IPS DF 6.9 (cell line): ENCODE results near the gene C1orf210.

Experiments used
- DNase-seq: peaks from one replicate; pipeline ENCODE4 v3.0.0-alpha.2; 2013; ENCODE audit warnings: low read depth, low spot score
- H3K27ac ChIP-seq: one replicate; pipeline ENCODE4 v1.5.1; 2013; ENCODE audit warnings: low read length, control low read depth
- H3K27me3 ChIP-seq: 2 replicates; pipeline ENCODE4 v1.6.1; 2013; ENCODE audit warnings: mild to moderate bottlenecking, low read length; ENCODE audit not compliant: control insufficient read depth, insufficient read depth
- H3K36me3 ChIP-seq: 2 replicates; pipeline ENCODE4 v1.6.1; 2013; ENCODE audit warnings: low read length; ENCODE audit not compliant: control insufficient read depth, insufficient read depth
- H3K4me1 ChIP-seq: 2 replicates; pipeline ENCODE4 v1.6.1; 2013; ENCODE audit warnings: low read length; ENCODE audit not compliant: control insufficient read depth, insufficient read depth
- H3K4me3 ChIP-seq: 2 replicates; pipeline ENCODE4 v1.5.1; 2013; ENCODE audit warnings: mild to moderate bottlenecking, low read length
- H3K9me3 ChIP-seq: 2 replicates; pipeline ENCODE4 v1.6.1; 2013; ENCODE audit warnings: low read length, inconsistent platforms; ENCODE audit not compliant: control insufficient read depth, insufficient read depth
- WGBS: extraction: QIAGEN DNeasy Blood & Tissue Kit; methylation state at CpG from one replicate; pipeline ENCODE4 v1.1.7; 2013; ENCODE audit warnings: mixed read lengths, missing lambda C conversion rate; ENCODE audit not compliant: insufficient read length, insufficient coverage; 5-methylcytosine and 5-hydroxymethylcytosine counted together

The C1orf210 gene

GRCh38 chr1:43312663-43313515 is 27.5 kb upstream of the C1orf210 start:
- no CpG with 5 or more reads among the region's 24 CpGs for WGBS
- Histone ChIP-seq H3K27ac (no peak overlapping the region), H3K36me3 (no peaks in the 10 kb centered on the region), H3K9me3 (no peaks in the 10 kb centered on the region), H3K4me1 (no peaks in the 10 kb centered on the region; the same call in 1 of the 2 replicates), H3K4me3 (no peak overlapping the region), H3K27me3 (no peaks in the 10 kb centered on the region)
- DNase-seq: no peak

DNA sequence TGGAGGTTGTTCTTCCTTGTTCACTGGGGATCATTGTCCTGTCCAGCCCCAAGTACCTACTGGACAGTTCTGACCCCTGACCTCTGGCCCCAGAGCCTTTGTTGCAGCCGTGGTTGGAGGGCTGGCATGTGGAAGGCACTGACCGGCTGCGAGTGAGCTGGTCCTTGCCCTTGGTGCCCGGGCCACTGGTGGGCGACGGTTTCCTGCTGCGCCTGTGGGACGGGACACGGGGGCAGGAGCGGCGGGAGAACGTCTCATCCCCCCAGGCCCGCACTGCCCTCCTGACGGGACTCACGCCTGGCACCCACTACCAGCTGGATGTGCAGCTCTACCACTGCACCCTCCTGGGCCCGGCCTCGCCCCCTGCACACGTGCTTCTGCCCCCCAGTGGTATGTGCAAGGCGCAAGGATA is 26.8 kb upstream of the C1orf210 start:
- Histone ChIP-seq H3K36me3 (no peaks in the 10 kb centered on the region), H3K4me1 (no peaks in the 10 kb centered on the region; the same call in 1 of the 2 replicates), H3K27ac (no peak overlapping the region), H3K9me3 (no peaks in the 10 kb centered on the region), H3K4me3 (no peak overlapping the region), H3K27me3 (no peaks in the 10 kb centered on the region)
- WGBS: no CpG with 5 or more reads among the region's 19 CpGs
- no peak for DNase-seq

- DNase-seq: no peak
- H3K27me3 ChIP-seq: no peaks in the 10 kb centered on the region
- no peak overlapping the region for H3K27ac ChIP-seq
- no CpG with 5 or more reads among the region's 9 CpGs for WGBS
- no peaks in the 10 kb centered on the region for H3K4me1 ChIP-seq
- H3K9me3 ChIP-seq: no peaks in the 10 kb centered on the region
- H3K4me3 ChIP-seq: no peak overlapping the region
- no peaks in the 10 kb centered on the region for H3K36me3 ChIP-seq
These were observed 26.1 kb upstream of the C1orf210 start for GRCh38 chr1:43311521-43311920.

DNA sequence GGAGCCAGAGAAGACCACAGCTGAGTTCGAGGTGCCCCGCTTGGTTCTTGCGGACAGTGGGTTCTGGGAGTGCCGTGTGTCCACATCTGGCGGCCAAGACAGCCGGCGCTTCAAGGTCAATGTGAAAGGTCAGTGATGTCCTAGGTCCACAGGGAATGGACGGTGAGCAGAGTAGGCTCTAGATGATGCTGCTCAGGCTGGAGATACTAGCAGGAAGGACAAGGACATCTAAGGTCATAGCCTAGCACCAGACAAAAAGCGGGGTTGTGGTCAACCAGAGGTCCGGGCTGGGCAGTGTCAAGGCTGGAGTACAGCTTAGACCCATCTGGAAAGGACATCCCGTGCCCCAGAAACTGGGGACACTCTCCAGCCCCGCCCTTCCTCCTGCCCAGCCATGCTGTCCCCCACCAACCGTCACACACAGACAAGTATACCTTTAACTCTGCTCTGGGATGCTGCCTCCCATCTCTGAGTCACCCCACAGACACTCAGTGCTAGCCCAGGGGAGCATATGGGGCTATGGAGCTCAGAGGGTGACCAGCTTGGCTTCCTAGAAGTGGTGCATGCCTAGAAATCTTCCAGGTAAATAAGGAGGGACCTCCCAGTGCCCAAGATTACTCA is 24.1 kb upstream of the C1orf210 start:
- Histone ChIP-seq H3K27ac (no peak overlapping the region), H3K4me3 (no peak overlapping the region), H3K4me1 (no peaks in the 10 kb centered on the region), H3K9me3 (no peaks in the 10 kb centered on the region), H3K27me3 (no peaks in the 10 kb centered on the region), H3K36me3 (no peaks in the 10 kb centered on the region)
- WGBS: no CpG with 5 or more reads among the region's 13 CpGs
- no peak for DNase-seq

DNA sequence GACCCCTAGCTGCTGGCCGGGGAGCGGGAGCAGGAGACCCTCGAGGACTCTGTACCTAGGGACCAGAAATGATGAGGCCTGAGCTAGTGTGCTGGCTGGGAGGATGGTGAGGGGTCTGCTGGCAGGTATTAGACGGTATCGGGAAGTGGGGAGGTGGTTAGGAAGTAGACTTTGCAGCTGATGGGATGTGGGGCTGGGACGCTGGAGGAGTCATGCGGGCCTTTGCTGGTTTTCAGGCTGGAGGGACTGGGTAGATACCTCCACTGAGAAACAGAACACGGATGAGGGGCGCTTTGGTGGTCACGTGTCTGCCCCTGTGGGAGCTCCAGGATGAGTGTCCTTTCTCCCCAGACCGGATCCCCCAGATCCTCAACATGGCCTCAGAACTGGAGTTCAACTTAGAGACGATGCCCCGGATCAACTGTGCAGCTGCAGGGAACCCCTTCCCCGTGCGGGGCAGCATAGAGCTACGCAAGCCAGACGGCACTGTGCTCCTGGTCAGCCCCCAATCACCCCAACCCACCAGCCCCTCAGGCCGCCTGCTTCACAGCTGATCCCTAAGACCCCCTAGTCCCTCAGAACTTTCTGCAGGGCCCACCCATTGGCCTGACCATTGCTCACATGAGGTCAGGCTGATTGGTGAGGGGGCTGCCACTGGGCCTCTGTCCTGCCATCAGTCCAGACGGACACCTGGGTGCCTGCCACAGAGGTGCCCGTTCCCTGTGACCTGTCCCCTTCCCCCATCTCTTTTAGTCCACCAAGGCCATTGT is 23.4 kb upstream of the C1orf210 start:
- no CpG with 5 or more reads among the region's 20 CpGs for WGBS
- Histone ChIP-seq H3K9me3 (no peaks in the 10 kb centered on the region), H3K27ac (no peak overlapping the region), H3K4me3 (no peak overlapping the region), H3K4me1 (no peaks in the 10 kb centered on the region), H3K36me3 (no peaks in the 10 kb centered on the region), H3K27me3 (no peaks in the 10 kb centered on the region)
- no peak for DNase-seq

GRCh38 chr1:43307458-43308158 is 22.2 kb upstream of the C1orf210 start:
- WGBS: no CpG with 5 or more reads among the region's 9 CpGs
- Histone ChIP-seq H3K27ac (no peak overlapping the region), H3K9me3 (no peaks in the 10 kb centered on the region), H3K4me1 (no peaks in the 10 kb centered on the region), H3K36me3 (no peaks in the 10 kb centered on the region), H3K27me3 (no peaks in the 10 kb centered on the region), H3K4me3 (no peak overlapping the region)
- DNase-seq: no peak

GRCh38 chr1:43306688-43307457 is 21.5 kb upstream of the C1orf210 start:
- Histone ChIP-seq H3K4me3 (no peak overlapping the region), H3K36me3 (no peaks in the 10 kb centered on the region), H3K27me3 (no peaks in the 10 kb centered on the region), H3K27ac (no peak overlapping the region), H3K4me1 (no peaks in the 10 kb centered on the region), H3K9me3 (no peaks in the 10 kb centered on the region)
- DNase-seq: no peak
- no CpG with 5 or more reads among the region's 17 CpGs for WGBS

DNA sequence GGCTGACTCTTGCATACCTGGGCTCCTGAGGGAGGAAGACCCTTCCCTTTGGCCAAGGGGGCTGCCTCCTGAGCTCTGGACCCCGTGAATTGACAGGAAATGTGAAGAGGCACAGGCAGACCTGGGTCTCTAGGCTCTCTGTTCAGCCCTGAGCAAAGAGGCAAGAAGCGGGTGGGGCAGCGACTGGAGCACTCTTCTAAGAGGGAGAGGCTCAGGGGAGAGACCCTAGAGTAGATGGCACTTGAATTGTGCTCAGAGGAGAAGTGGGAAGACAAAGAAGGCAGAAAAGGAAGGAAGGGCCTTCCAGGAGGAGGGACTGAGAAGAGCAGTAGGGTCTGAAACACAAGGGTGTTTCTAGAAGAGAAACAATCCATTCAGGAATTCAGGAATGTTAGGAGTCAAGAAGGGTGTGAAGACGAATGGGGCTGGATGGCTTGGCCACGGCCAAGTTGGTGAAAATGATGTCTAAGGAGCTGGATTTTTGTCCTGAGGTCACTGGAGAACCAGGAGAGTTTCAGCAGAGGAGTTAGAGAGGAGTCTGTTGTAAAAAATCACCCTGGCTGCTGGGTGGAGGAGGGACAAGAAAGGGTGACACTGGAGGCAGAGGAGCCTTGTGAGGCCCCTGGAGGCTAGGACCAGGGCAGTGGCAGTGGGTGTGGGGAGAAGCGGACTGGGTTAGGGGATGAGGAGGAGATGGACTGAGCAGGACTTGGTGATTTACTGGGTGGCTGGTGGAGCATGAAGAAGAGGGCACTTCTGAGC is 20.7 kb upstream of the C1orf210 start:
- no peak for DNase-seq
- H3K27ac ChIP-seq: no peak overlapping the region
- no CpG with 5 or more reads among the region's 6 CpGs for WGBS
- H3K36me3 ChIP-seq: no peaks in the 10 kb centered on the region
- no peaks in the 10 kb centered on the region for H3K9me3 ChIP-seq
- H3K27me3 ChIP-seq: no peaks in the 10 kb centered on the region
- H3K4me1 ChIP-seq: no peaks in the 10 kb centered on the region
- no peak overlapping the region for H3K4me3 ChIP-seq

DNA sequence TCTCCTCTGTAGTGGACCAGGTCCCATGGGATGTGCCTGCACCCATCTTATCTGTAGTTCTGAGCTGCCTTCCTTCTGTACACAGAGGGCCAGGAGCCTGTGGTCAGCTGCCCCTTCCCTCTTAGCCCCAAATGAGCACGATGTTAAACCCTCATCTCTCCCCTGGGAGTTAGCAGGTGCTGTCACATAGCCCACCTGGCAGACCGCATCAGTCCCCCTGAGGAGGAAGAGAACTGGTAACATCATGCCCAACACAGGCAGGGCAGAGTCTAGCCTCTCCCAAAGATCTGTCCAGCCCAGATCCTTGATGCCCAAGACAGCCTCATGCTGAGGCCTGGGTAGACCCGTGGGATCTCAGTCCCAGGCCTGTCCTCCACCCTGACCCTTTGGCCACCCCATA is 20.1 kb upstream of the C1orf210 start:
- WGBS: no CpG with 5 or more reads among the region's 3 CpGs
- no peaks in the 10 kb centered on the region for H3K27me3 ChIP-seq

More for the DNA sequence above, 20.1 kb upstream of the C1orf210 start:
- Histone ChIP-seq H3K27ac (no peak overlapping the region), H3K36me3 (no peaks in the 10 kb centered on the region), H3K4me1 (no peaks in the 10 kb centered on the region), H3K4me3 (no peak overlapping the region), H3K9me3 (no peaks in the 10 kb centered on the region)
- no peak for DNase-seq
